ENCODE results near the gene ARHGEF28.

Gene ARHGEF28

GRCh38 chr5:73668017-73668416 lies 42.0 kb downstream of the ARHGEF28 start:
- H3K27me3 ChIP-seq (ENCODE audit: insufficient read depth, low read length, poor library complexity, severe bottlenecking) = no peaks in the 10 kb centered on the region
- H3K36me3 ChIP-seq (ENCODE audit: insufficient read depth, low read length) = no peaks in the 10 kb centered on the region
- H3K4me2 ChIP-seq (ENCODE audit: low read depth, low read length, poor library complexity, severe bottlenecking) = no peak overlapping the region
- no peaks in the 10 kb centered on the region for H3K9me2 ChIP-seq (replicated peaks; ENCODE audit: low read depth, low read length)
- H4K20me1 ChIP-seq (ENCODE audit: insufficient read depth, low read length, poor library complexity, severe bottlenecking) = no peaks in the 10 kb centered on the region
- no peak overlapping the region for H2AFZ ChIP-seq (ENCODE audit: low read length)
- H3K4me3 ChIP-seq (ENCODE audit: low read length, poor library complexity, severe bottlenecking) = no peak overlapping the region
- no peaks in the 10 kb centered on the region for H3K9me3 ChIP-seq (ENCODE audit: insufficient read depth, low read depth, low read length)
- TF ChIP-seq, protein P1, sequence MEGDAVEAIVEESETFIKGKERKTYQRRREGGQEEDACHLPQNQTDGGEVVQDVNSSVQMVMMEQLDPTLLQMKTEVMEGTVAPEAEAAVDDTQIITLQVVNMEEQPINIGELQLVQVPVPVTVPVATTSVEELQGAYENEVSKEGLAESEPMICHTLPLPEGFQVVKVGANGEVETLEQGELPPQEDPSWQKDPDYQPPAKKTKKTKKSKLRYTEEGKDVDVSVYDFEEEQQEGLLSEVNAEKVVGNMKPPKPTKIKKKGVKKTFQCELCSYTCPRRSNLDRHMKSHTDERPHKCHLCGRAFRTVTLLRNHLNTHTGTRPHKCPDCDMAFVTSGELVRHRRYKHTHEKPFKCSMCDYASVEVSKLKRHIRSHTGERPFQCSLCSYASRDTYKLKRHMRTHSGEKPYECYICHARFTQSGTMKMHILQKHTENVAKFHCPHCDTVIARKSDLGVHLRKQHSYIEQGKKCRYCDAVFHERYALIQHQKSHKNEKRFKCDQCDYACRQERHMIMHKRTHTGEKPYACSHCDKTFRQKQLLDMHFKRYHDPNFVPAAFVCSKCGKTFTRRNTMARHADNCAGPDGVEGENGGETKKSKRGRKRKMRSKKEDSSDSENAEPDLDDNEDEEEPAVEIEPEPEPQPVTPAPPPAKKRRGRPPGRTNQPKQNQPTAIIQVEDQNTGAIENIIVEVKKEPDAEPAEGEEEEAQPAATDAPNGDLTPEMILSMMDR (conservative IDR thresholded peaks at IDR 0.05; ENCODE audit: low read length) = no peak
- no peak for TF ChIP-seq EZH2phosphoT487 (IDR thresholded peaks at IDR 0.05; ENCODE audit: borderline replicate concordance)
- H3K4me1 ChIP-seq (ENCODE audit: insufficient read depth, low read length, poor library complexity, severe bottlenecking) = peaks cover 4% of the 10 kb centered on the region
- H3K9ac ChIP-seq (ENCODE audit: low read depth, low read length, poor library complexity, severe bottlenecking) = no peak overlapping the region
- H3F3A ChIP-seq (ENCODE audit: low read depth) = no peaks in the 10 kb centered on the region
- no peaks in the 10 kb centered on the region for H3K79me2 ChIP-seq (ENCODE audit: insufficient read depth, low read length)

DNA sequence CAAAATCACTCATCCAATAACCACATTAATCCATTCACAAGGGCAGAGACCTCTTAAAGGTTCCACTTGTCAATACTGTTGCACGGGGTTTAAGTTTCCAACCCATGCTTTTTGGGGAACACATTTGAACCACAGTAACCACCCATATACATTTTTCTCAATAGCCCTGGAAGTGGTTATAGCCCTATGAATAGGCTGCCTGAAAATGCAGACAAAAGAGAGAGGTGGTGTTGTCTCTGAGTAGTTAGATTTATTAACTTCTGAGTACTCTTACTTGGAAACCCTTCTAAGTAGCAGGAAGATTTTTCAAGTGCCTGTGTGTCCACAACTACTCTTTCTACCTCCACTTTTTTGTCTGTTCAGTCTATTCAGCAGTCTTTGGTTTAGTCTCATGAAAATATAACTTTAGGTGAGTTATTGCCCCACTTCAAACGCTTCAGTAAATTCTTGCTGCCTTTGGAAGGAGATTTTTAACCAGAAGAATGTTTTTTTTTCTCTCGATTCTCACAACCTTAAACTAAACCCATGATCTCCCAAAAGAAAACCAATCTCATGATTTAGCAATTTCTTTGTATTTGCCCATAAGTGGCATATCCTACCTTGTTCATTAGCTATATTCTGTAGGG lies 42.6 kb downstream of the ARHGEF28 start:
- Histone ChIP-seq H3K4me2 (ENCODE audit: low read depth, low read length, poor library complexity, severe bottlenecking) (no peak overlapping the region), H3K4me1 (ENCODE audit: insufficient read depth, low read length, poor library complexity, severe bottlenecking) (peaks cover 8% of the 10 kb centered on the region), H4K20me1 (ENCODE audit: insufficient read depth, low read length, poor library complexity, severe bottlenecking) (no peaks in the 10 kb centered on the region), H3K9me3 (ENCODE audit: insufficient read depth, low read depth, low read length) (no peaks in the 10 kb centered on the region), H2AFZ (ENCODE audit: low read length) (no peak overlapping the region), H3K36me3 (ENCODE audit: insufficient read depth, low read length) (no peaks in the 10 kb centered on the region), H3K4me3 (ENCODE audit: low read length, poor library complexity, severe bottlenecking) (no peak overlapping the region), H3K27me3 (ENCODE audit: insufficient read depth, low read length, poor library complexity, severe bottlenecking) (no peaks in the 10 kb centered on the region), H3F3A (ENCODE audit: low read depth) (no peaks in the 10 kb centered on the region), H3K9me2 (replicated peaks; ENCODE audit: low read depth, low read length) (no peaks in the 10 kb centered on the region), H3K79me2 (ENCODE audit: insufficient read depth, low read length) (no peaks in the 10 kb centered on the region), H3K9ac (ENCODE audit: low read depth, low read length, poor library complexity, severe bottlenecking) (no peak overlapping the region)
- TF ChIP-seq EZH2phosphoT487 (IDR thresholded peaks at IDR 0.05; ENCODE audit: borderline replicate concordance) = no peak
- TF ChIP-seq, protein P1 (conservative IDR thresholded peaks at IDR 0.05; ENCODE audit: low read length) = no peak

DNA sequence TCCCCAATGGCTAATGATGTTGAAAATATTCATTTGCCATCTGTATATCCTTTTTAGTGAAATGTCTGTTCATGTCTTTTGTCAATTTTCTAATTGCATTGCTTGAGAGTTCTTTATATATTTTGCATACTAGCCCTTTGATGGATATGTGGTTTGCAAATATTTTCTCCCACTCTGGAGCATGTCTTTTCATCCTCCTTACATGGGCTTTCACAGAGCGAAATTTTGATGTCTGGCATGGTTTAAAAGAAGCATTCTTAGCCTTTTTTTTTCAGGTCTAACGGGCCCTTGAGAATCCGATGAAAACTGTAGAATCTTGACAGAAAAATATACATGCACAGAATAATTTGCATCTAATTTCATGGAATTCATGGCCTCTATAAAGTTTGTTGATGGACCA lies 44.7 kb downstream of the ARHGEF28 start:
- Histone ChIP-seq H3K9me2 (replicated peaks; ENCODE audit: low read depth, low read length) (no peaks in the 10 kb centered on the region), H3F3A (ENCODE audit: low read depth) (no peaks in the 10 kb centered on the region), H3K36me3 (ENCODE audit: insufficient read depth, low read length) (no peaks in the 10 kb centered on the region), H3K4me2 (ENCODE audit: low read depth, low read length, poor library complexity, severe bottlenecking) (no peak overlapping the region), H3K27me3 (ENCODE audit: insufficient read depth, low read length, poor library complexity, severe bottlenecking) (no peaks in the 10 kb centered on the region), H2AFZ (ENCODE audit: low read length) (no peak overlapping the region), H3K9me3 (ENCODE audit: insufficient read depth, low read depth, low read length) (no peaks in the 10 kb centered on the region), H3K4me1 (ENCODE audit: insufficient read depth, low read length, poor library complexity, severe bottlenecking) (peaks cover 8% of the 10 kb centered on the region), H4K20me1 (ENCODE audit: insufficient read depth, low read length, poor library complexity, severe bottlenecking) (no peaks in the 10 kb centered on the region), H3K9ac (ENCODE audit: low read depth, low read length, poor library complexity, severe bottlenecking) (no peak overlapping the region), H3K4me3 (ENCODE audit: low read length, poor library complexity, severe bottlenecking) (no peak overlapping the region), H3K79me2 (ENCODE audit: insufficient read depth, low read length) (no peaks in the 10 kb centered on the region)
- TF ChIP-seq EZH2phosphoT487 (IDR thresholded peaks at IDR 0.05; ENCODE audit: borderline replicate concordance) = no peak
- TF ChIP-seq, protein P1 (conservative IDR thresholded peaks at IDR 0.05; ENCODE audit: low read length) = no peak

Measured in Loucy (cell line).